NCI-H187 treated with DMSO at 0.1 percent for 48 hours (cell line): ENCODE results near the gene PLTP.
"Not testable (repeated sequence)": the region's sequence is repeated elsewhere in the genome, so short reads cannot be mapped to it uniquely, and the experiment has no call there.

Source experiments
- DNase-seq: peaks from one replicate; lab custom pipeline; 2025; lab: John Stamatoyannopoulos, UW

PLTP gene

DNA sequence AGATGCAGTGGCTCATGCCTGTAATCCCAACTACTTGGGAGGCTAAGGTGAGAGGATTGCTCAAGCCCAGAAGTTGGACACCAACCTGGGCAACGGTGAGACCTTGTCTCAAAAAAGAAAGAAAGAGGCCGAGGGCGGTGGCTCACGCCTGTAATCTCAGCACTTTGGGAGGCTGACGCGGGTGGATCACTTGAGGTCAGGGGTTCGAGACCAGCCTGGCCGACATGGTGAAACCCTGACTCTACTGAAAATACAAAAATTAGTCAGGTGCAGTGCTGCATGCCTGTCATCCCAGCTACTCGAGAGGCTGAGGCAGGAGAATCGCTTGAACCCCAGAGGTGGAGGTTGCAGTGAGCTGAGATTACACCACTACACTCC lies 37.9 kb downstream of the PLTP start:
- not testable (repeated sequence) for DNase-seq

DNA sequence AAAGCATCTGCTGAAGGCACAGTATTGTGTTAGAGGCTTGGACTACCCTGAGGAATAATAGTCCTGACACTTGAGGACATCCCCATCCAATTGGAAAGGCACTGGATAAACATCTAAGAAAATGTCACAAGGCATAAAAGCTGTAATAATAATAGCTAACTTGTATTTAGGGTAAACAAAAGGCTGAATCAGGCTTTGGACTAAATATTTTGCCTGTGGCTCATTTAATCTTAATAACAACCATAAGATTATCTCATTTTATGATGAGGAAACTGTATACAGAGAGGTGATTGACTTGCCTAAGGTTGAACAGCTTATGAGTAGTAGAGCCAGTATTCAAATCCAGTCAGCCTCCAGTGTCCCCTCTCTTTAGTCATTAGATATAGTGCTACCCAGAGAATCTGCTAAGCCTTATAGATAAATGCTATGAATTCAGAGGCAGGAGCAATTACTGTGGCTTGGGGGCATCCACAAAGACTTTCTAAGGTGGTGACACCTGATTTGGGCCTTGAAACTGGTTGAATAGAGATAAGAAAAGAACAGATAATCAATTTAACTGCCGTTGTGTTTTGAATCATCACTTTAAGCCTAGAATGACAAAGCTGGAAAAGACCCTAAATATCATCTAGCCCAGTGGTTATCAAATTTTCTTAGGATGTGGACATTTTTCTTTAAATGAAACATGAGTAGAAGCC lies 38.4 kb downstream of the PLTP start:
- DNase-seq = no peak

DNA sequence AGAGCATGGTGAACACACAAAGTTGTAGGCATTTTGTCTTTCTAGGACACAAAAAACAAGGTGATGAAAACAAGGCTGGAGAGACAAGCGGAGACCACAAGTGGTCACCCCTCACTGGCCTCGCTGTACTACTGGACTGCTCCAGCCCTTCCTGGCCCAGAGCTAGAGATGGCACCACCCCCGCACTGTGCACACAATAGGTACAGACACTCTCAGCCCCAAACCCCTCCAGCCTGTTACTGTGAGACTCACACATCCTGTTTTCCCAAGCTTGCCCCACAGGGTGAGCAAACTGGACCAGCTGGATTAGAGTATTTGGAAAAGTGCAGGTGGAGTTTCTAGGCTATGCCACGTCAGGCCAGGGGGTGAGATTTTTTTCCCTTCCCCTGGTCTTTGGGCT lies 39.3 kb downstream of the PLTP start:
- no peak for DNase-seq

DNA sequence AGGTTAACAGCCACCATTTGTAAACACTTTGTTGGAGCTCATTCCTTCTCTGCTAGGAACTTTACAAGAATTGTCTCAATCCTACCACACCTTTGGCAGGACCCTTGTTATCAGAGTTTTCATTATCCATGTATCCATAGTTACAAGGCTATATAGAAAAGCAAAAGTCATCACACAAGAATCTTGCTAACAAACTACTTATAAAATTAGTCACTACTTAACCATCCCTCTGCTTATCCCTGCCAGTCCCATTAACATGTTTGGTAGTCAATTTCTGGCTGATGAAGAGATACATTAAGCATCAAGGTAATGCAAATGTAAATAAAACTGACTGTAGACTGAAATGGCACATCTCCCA lies 44.2 kb downstream of the PLTP start:
- DNase-seq = no peak

DNA sequence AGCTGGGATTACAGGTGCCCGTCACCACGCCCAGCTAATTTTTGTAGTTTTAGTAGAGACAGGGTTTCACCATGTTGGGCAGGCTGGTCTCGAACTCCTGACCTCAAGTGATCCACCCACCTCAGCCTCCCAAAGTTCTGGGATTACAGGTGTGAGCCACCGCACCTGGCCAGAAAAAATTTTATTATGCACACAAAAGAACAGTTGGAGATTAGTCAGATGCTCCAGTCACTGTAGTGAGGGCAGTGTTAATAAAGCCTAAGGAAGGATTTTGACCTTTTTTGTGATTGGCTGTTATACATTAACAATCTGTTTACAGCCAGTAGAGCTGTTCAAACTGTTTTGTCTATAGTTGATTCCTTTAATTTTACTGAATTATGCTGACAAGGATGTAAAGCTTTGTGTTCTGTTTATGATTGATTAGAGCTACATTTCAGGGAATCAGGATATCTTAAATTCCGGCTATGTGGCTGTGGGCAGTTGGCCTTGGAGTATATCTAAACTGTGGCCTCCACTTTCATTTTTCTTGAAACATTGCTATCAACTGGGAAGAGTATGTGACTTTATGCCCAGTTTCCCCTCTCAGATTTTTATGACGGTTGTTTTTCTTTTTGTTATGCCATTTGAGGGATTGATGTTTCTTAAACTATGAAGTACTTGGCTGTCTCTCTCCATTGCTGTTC lies 44.7 kb downstream of the PLTP start:
- DNase-seq = no peak

DNA sequence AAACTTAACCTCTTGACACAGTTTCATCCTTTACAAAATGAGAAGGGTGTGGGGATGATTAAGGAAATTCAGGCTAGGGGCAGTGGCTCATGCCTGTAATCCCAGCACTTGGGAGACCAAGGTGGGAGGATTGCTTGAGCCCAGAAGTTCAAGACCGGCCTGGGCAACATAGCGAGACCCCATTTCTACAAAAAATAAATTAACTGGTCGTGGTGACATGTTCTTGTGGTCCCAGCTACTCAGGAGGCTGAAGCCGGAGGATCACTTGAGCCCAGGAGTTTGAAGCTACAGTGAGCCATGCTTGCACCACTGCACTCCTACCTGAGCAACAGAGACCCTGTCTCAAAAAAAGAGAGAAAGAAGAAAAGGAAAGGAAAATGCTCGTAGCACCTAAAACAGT lies 45.5 kb downstream of the PLTP start:
- no peak for DNase-seq

DNA sequence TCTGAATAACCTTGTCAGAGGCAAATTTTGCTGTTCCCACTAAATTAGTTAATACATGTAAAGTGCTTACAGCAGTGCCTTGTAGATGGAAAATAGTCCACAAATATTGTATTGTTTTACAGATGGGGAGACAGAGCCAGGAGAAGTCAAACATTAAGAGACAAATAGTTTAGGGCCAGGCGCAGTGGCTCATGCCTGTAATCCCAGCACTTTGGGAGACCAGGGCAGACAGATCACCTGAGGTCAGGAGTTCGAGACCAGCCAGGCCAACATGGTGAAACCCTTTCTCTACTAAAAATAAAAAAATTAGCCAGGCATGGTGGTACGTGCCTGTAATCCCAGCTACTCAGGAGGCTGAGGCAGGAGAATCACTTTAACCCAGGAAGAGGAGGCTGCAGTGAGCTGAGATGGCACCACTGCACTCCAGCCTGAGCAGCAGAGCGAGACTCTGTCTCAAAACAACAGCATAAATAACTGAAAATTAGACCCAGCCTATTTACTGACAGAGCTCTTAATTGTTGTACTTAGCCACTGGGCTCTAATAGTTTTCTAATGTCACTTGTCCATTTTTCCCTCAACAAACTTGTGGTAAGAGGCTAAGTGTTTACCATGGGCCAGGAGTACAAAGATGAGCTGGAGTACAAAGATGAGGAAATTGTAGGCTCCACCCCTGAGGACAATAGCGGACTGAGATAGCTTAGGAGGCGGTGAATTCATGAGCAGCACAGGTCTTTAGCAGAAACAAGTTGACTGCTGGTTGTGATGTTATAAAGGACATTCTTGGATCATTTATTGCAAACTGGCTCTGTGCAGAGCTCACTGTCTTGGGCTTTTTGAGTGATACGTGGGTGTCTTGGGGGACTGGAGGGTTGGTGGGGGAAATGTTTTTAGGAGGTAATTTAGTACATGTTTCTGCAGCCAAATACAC lies 48.1 kb downstream of the PLTP start:
- no peak for DNase-seq

DNA sequence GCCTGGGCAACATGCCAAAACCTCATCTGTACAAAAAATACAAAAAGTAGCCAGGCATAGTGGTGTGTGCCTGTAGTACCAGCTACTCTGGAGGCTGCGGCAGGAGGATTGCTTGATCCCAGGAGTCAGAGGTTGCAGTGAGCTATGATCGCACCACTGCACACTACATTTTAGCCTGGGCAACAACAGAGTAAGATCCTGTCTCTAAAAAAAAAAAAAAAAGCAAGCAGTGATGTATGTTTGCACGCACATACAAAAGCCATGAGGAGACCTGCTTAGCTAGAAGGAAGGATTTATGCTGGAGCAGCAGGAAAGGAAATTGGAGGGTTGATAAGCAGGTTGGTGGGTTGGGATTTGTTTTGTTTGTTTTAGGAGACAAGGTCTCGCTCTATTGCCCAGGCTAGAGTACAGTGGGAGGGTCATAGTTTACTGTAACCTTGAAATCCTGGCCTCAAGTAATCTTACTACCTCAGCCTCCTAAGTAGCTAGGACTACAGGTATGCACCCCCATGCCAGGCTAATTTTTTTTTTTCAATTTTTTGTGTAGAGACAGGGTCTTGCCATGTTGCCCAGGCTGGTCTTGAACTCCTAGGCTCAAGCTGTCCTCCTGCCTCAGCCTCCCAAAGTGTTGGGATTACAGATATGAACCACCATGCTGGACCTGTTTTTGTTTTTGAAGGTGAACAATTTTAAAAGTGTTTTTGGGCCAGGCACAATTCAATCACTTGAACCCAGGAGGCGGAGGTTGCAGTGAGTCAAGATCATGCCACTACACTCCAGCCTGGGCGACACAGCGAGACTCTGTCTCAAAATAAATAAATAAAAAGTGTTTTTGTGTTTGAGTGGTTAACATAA lies 50.5 kb downstream of the PLTP start:
- no peak for DNase-seq

DNA sequence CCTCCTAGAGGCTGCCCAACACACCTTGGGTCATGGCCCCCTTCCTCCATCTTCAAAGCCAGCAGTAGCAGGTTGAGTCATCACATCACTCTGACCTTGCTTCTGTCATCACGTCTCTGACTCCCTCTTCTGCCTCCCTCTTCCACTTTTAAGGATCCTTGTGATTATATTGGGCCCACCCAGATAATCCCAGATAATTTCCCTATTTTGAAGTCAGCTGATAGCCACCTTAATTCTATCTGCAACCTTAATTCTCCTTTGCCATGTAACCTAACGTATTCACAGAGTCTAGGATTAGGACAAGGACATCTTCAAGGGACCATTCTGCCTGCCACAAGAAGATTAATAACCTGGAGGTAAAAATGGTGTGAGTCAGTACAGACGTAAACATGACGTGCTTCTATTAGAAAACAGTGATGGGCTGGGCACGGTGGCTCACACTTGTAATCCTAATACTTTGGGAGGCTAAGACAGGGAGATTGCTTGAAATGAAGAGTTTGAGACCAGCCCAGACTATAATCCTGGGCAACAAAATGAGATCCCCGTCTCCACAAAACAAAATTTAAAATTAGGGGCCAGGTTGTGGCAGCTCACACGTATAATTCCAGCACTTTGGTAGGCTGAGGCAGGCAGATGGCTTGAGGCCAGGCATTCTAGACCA lies 51.3 kb downstream of the PLTP start:
- no peak for DNase-seq

DNA sequence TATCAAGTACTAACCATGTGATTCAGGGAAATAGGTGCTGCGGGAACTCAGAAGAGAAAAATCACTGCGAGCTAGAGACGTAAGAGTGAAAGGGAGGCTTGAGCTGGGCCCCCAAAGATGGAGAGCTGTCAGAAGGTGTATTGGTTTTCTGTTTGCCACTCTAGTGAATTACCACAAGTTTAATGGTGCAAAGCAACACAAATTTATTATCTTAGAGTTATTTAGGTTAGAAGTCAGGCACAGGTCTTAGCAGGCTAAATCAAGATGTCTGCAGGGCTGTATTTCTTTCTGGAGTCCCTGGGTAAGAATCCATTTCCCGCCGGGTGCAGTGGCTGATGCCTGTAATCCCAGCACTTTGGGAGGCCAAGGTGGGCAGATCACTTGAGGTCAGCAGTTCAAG lies 52.0 kb downstream of the PLTP start:
- no peak for DNase-seq

DNA sequence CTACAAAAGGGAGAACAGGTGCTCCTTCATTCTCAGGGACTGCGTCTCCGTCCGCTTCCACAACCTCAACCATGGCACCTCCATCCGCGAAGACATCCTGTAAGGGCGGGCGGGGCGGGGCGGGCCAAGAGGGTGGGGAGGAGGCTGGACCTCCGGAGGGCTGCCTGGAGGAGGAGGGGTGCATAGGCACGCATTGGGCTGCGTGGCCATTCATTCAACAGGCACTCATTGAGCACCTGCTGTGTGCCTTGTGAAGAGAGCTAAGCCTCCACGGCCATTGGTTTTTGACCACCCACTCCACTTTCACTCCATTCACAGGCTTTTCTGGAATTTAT lies 54.1 kb downstream of the PLTP start:
- no peak for DNase-seq

DNA sequence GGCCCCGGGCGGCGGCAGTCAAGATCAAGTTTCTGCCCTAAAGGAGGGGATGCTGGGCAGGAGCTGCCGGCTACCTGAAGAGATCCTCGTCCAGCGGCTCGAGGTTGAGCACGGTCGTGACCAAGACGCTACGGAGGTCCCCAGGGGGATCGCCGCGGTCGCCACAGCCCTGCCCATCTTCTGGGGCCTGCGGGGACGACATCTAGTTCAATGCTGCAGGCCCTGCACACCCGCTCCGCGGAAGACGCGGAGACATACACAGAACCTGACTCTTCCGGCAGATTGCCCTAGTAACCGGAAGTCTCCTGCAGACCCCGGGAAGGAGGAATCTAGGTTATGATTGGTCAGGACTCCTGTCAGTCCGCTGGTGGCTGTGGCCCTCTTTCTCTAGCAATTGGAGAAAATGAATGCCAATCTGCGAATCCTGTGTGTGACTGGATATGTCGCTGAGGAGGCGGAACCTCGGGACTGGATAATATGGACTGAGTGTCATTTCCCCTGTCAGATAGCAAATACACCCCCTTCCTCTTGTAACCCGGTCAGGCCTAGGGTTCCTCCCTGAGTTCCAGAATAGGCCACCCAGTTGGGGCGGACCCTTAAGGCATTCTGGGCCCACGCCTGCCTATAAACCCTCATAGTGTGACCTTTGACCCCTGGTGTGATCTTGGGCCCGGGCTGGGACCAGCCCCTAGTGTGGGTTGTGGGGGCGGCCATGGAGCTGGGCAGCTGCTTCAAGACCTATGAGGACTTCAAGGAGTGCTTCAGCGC lies 54.7 kb downstream of the PLTP start, which contains the start of the genes ACOT8 and ZSWIM3:
ACOT8 (minus strand) TSS at position 279 of the 768 bp plus-strand sequence; CDS start at position 202, 77 bp downstream.
ZSWIM3 (plus strand) TSS at position 501 of the 768 bp plus-strand sequence; CDS start at position 713, 212 bp downstream.
- DNase-seq = peak; percentile 98

DNA sequence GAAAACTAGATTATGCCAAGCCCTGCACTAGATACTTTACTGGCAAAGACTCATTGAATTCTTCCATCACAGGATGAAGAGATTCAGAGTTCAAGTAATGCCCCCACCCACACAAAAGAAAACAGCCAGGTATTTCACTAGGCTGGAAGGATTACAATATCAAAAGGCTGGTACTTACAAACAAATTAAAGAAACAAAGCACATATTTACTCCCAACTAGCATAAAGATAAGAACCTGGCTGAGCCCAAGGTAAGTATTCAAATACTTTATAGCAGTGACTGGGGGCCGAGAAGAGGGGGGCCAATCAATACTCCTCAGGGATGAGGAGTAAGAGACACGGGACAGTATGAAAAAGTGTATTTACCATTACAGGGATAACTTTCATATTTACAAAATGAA lies 58.5 kb downstream of the PLTP start:
- no peak for DNase-seq

DNA sequence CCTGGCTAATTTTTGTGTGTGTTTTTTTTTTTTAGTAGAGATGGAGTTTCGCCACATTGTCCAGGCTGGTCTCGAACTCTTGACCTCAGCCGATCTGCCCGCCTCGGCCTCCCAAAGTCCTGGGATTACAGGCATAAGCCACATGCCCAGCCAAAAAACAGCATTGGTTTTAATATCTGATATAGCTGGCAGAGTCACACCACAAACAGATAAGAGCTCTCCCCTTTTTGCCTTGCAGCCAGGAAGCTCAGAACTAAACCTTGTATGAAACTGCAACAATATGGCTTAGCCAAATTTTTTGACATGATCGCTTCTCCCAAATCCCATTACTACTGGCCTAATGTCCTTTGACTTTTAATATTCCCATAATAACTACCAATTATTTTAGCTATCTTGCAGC lies 59.6 kb downstream of the PLTP start:
- no peak for DNase-seq

DNA sequence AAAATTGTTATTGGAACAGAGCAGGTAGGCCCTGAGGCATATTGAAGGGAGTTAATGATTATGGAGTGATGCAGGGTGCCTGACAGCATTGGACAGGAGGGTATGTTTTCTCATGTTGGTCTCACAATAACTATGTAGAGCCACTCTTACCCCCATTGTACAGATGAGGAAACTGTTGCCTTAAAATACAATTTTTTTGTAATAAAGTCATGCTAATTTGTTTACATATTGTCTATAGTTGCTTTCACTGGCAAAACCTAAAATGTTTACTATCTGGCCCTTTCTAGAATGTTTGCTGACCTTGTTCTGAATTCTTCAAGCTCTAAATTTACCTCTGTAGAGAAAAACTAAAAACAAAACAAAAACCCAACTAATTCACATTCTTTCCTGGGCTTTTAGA lies 60.5 kb downstream of the PLTP start:
- no peak for DNase-seq

DNA sequence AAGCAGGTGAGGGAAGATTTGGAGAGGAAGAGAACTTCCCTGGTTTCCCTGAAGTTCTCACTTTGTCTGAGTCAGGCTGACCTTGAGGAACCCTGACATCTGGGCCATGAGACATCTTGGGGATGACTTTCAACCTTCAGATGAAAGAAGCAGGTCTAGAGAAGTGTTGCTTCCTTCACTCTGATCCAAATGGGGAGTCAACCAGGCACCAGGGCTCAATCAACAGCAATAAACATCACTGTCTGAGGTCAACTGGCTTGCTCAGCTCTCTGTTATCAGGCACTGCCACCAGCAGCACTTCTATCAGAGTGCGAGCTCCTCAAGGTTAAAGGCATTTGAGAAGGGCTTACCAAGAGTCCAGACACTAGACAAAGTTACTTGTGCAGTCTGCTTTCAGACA lies 61.0 kb downstream of the PLTP start:
- no peak for DNase-seq

DNA sequence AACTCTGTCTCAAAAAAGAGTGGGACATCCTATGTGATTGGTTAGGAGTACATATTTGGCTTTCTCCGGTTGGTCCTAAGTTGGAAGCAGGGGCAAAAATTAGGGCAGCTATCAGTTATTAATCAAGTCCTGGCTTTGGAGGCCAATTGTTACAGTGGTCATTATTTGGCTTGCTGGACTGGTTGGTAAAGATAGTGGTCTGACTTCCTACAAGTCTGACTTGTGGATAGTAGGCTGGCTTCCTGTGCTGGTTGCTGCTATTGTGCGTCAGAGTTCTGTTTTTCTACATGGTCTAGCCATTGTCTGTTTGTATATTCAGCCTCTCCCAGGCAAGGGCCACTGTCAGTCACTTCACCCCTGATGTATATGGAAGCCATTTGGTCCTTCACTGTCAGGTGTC lies 61.7 kb downstream of the PLTP start:
- DNase-seq = no peak

DNA sequence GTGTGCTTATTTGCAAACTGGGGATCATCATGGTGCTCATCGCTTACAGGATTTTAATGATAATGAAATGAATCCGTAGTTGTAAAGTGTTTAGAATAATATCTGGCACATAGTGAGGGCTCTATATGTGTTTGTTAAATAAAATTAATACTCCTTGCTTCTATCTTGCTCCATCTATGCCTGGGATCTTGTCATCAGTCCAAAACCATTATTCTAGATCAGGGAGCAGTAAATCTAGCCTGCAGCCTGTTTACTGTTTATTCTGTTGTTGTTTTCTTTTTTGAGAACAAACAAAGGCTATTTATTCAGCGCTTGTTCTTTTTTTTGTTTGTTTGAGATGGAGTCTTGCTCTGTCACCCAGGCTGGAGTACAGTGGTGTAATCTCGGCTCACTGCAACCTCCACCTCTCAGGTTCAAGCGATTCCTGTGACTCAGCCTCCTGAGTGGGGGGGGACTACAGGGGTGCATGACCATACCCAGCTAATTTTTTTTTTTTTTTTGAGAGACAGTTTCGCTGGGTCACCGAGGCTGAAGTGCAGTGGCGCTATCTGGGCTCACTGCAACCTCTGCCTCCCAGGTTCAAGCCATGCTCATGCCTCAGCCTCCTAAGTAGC lies 62.9 kb downstream of the PLTP start:
- DNase-seq = no peak
